ENCODE measurements around the gene CCDC177. TPM values are rescaled to one million over a fixed set of nuclear protein-coding genes. Genes with fewer than 3 reads are reported as not detected.

Gene CCDC177
- total and polyA plus RNA-seq, 2 donors (not counting 1 experiment from before 2014, with no cell fraction given), result not detected

- TF ChIP-seq CTCF (conservative IDR thresholded peaks at IDR 0.05 in 1 of 2, IDR thresholded peaks at IDR 0.05 in 1 of 2; ENCODE audit: low read depth in 1 of 2, low read length in 2 of 2), result no peak
- no peak for TF ChIP-seq EZH2 (IDR thresholded peaks at IDR 0.05; ENCODE audit: low read length, missing control alignments)
- Histone ChIP-seq H3K27me3 (ENCODE audit: control insufficient read depth, insufficient read depth, low read length) (peaks cover 25% of the 10 kb centered on the region), H3K9me3 (ENCODE audit: control insufficient read depth, insufficient read depth, low read depth, low read length) (no peaks in the 10 kb centered on the region), H3K9ac (ENCODE audit: insufficient read depth, low read length) (no peak overlapping the region), H3K79me2 (ENCODE audit: control insufficient read depth, insufficient read depth, low read length) (no peaks in the 10 kb centered on the region), H2AFZ (ENCODE audit: low read length) (no peak overlapping the region), H3K4me1 (ENCODE audit: control insufficient read depth, extremely low read depth, insufficient read depth, low read length) (no peaks in the 10 kb centered on the region), H3K4me3 (replicated peaks in 1 of 4; ENCODE audit: control extremely low read depth in 1 of 4, insufficient read depth in 1 of 4, low read depth in 3 of 4, low read length in 4 of 4) (no peak overlapping the region), H3K27ac (ENCODE audit: insufficient read depth, low read length) (no peak overlapping the region), H3K4me2 (ENCODE audit: extremely low read depth, insufficient read depth, low read length) (no peak overlapping the region), H4K20me1 (ENCODE audit: control insufficient read depth, extremely low read depth, insufficient read depth, low read length) (no peaks in the 10 kb centered on the region), H3K36me3 (ENCODE audit: control insufficient read depth, insufficient read depth, low read length) (no peaks in the 10 kb centered on the region)
- no peak for DNase-seq (ENCODE audit: low read depth in 2 of 2)
Observed at GRCh38 chr14:69560826-69561225, 13.8 kb downstream of the CCDC177 start.

- Histone ChIP-seq H2AFZ (ENCODE audit: low read length) (no peak overlapping the region), H3K9me3 (ENCODE audit: control insufficient read depth, insufficient read depth, low read depth, low read length) (no peaks in the 10 kb centered on the region), H3K27me3 (ENCODE audit: control insufficient read depth, insufficient read depth, low read length) (peaks cover 25% of the 10 kb centered on the region), H3K4me3 (replicated peaks in 1 of 4; ENCODE audit: control extremely low read depth in 1 of 4, insufficient read depth in 1 of 4, low read depth in 3 of 4, low read length in 4 of 4) (no peak overlapping the region), H3K9ac (ENCODE audit: insufficient read depth, low read length) (no peak overlapping the region), H3K36me3 (ENCODE audit: control insufficient read depth, insufficient read depth, low read length) (no peaks in the 10 kb centered on the region), H3K27ac (ENCODE audit: insufficient read depth, low read length) (no peak overlapping the region), H4K20me1 (ENCODE audit: control insufficient read depth, extremely low read depth, insufficient read depth, low read length) (no peaks in the 10 kb centered on the region), H3K4me2 (ENCODE audit: extremely low read depth, insufficient read depth, low read length) (no peak overlapping the region), H3K79me2 (ENCODE audit: control insufficient read depth, insufficient read depth, low read length) (no peaks in the 10 kb centered on the region), H3K4me1 (ENCODE audit: control insufficient read depth, extremely low read depth, insufficient read depth, low read length) (no peaks in the 10 kb centered on the region)
- no peak for DNase-seq (ENCODE audit: low read depth in 2 of 2)
- no peak for TF ChIP-seq CTCF (conservative IDR thresholded peaks at IDR 0.05 in 1 of 2, IDR thresholded peaks at IDR 0.05 in 1 of 2; ENCODE audit: low read depth in 1 of 2, low read length in 2 of 2)
- no peak for TF ChIP-seq EZH2 (IDR thresholded peaks at IDR 0.05; ENCODE audit: low read length, missing control alignments)
Observed at GRCh38 chr14:69559581-69560011, 15.1 kb downstream of the CCDC177 start.

DNA sequence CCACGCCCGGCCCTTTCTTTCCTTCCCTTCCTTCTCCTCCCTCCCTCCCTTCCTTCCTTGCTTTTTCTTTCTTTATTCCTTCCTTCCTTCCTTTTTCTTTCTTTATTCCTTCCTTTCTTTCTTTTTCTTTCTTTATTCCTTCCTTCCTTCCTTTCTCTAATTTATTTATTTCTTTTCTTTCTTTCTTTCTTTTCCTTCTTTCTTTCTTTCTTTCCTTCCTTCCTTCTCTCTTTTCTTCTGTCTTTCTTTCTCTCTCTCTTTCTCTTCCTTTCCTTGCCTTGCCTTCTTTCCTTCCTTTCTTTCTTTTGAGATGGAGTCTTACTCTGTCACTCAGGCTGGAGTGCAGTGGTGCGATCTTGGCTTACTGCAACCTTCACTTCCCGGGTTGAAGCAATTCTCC lies 15.9 kb downstream of the CCDC177 start:
- Histone ChIP-seq H3K4me3 (replicated peaks in 1 of 4; ENCODE audit: control extremely low read depth in 1 of 4, insufficient read depth in 1 of 4, low read depth in 3 of 4, low read length in 4 of 4) (no peak overlapping the region), H3K9ac (ENCODE audit: insufficient read depth, low read length) (no peak overlapping the region), H3K4me1 (ENCODE audit: control insufficient read depth, extremely low read depth, insufficient read depth, low read length) (no peaks in the 10 kb centered on the region), H3K36me3 (ENCODE audit: control insufficient read depth, insufficient read depth, low read length) (no peaks in the 10 kb centered on the region), H3K27ac (ENCODE audit: insufficient read depth, low read length) (no peak overlapping the region), H2AFZ (ENCODE audit: low read length) (no peak overlapping the region), H3K27me3 (ENCODE audit: control insufficient read depth, insufficient read depth, low read length) (peaks cover 25% of the 10 kb centered on the region), H3K79me2 (ENCODE audit: control insufficient read depth, insufficient read depth, low read length) (no peaks in the 10 kb centered on the region), H3K4me2 (ENCODE audit: extremely low read depth, insufficient read depth, low read length) (no peak overlapping the region), H3K9me3 (ENCODE audit: control insufficient read depth, insufficient read depth, low read depth, low read length) (no peaks in the 10 kb centered on the region), H4K20me1 (ENCODE audit: control insufficient read depth, extremely low read depth, insufficient read depth, low read length) (no peaks in the 10 kb centered on the region)
- no peak for TF ChIP-seq EZH2 (IDR thresholded peaks at IDR 0.05; ENCODE audit: low read length, missing control alignments)
- DNase-seq (ENCODE audit: low read depth in 2 of 2), result no peak

Data from fibroblast of lung (primary cell).